T follicular helper cell (primary cell): ENCODE results near the gene TMEM132D.

Experiments
- DNase-seq: peaks from one replicate; pipeline ENCODE4 v3.0.0-alpha.2; 2020; ENCODE audit warnings: low read depth

TMEM132D gene

GRCh38 chr12:129534966-129535750 is 368.7 kb downstream of the TMEM132D start:
- no peak for DNase-seq

- DNase-seq: no peak
These were observed 370.9 kb downstream of the TMEM132D start for GRCh38 chr12:129532707-129533499.

GRCh38 chr12:129532082-129532481 is 371.7 kb downstream of the TMEM132D start:
- no peak for DNase-seq

DNA sequence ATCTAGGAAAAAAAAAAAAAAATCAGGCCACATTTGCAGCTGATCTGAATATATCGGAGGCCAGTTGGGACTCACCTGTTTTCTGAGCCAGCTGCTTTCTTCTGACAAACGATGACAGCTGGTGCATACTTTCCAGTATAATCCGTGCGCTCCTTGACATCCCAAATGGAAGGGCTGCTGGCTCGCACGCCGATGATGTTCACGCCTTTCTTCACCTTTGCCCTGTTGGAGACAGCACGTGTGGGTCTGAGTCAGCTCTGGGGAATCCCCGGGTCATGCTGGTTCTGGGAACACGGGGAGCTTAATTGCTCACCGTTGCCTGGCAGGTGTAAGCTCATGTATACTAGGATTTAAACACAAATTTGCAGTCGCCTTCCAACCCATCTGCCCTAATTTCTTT is 372.8 kb downstream of the TMEM132D start:
- no peak for DNase-seq

GRCh38 chr12:129530517-129530916 is 373.3 kb downstream of the TMEM132D start:
- no peak for DNase-seq

GRCh38 chr12:129527506-129527905 is 376.3 kb downstream of the TMEM132D start:
- DNase-seq: no peak

- no peak for DNase-seq
These were observed 380.2 kb downstream of the TMEM132D start for GRCh38 chr12:129523621-129524020.

GRCh38 chr12:129520739-129521138 is 383.1 kb downstream of the TMEM132D start:
- no peak for DNase-seq

- DNase-seq: no peak
These were observed 400.0 kb downstream of the TMEM132D start for GRCh38 chr12:129503802-129504201.

GRCh38 chr12:129496226-129496625 is 407.6 kb downstream of the TMEM132D start:
- no peak for DNase-seq

- DNase-seq: no peak
These were observed 409.1 kb downstream of the TMEM132D start for GRCh38 chr12:129494766-129495165.

- no peak for DNase-seq
These were observed 409.6 kb downstream of the TMEM132D start for GRCh38 chr12:129494260-129494659.

- DNase-seq: no peak
These were observed 414.6 kb downstream of the TMEM132D start for GRCh38 chr12:129489100-129489676.

- DNase-seq: no peak
These were observed 416.9 kb downstream of the TMEM132D start for GRCh38 chr12:129486931-129487330.

GRCh38 chr12:129483111-129483893 is 420.5 kb downstream of the TMEM132D start:
- DNase-seq: no peak

DNA sequence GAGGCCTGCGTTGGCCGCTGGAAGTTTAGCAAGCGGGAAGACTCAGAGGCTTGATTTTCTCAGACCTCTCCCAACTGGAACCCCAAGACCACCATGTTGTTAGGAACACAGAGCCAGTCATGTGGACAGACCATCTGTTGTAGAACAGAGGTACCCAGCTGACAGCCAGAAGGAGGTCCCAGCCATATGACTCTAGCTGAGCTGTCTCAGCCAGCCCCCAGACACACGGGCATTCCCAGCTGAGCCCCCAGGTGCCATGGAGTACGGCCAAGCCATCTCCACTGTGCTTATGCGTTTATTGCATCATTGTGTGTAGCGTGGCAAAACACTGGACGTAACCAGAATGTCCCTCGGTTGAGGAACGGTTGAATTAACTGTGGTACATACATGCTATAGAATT is 421.9 kb downstream of the TMEM132D start:
- no peak for DNase-seq

GRCh38 chr12:129470196-129470595 is 433.6 kb downstream of the TMEM132D start:
- no peak for DNase-seq

GRCh38 chr12:129467726-129468125 is 436.1 kb downstream of the TMEM132D start:
- no peak for DNase-seq

DNA sequence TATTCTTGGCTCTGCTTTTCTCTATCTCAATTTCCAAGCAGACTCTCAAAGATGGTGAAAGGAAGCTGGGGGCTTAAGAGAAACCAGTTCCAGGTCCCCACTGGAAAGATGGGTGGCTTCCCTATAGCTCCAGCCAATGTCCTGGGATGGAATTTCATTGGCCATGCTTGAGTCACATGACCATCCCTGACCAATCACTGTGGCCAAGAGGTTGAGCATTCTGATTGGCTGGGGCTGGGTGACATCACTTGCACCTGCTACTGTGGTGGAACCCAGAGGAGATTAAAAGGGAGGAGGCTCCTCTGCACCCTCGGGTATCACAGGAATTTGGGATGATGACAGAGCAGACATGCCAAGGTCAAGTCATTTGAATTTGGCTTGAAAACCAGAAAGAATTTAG is 436.5 kb downstream of the TMEM132D start:
- no peak for DNase-seq

DNA sequence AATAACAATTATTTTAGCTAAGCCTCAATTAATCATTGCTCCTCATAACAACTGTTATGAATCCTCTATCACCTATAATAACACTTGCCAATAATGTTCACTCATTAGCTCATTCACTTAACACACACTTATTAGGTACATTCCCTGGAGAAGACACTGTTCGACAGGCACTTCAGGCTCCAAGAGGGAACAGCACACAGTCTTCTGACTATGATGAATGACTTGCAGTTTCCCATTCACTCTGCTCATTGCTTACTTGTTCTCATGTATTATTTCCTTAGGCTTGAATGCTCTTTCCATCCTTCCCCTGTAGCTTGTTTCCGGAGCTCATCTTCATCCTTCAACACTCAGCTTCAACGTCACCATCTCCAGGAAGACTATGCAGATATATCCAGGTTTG is 437.3 kb downstream of the TMEM132D start:
- DNase-seq: no peak

GRCh38 chr12:129459886-129460285 is 443.9 kb downstream of the TMEM132D start:
- DNase-seq: no peak

DNA sequence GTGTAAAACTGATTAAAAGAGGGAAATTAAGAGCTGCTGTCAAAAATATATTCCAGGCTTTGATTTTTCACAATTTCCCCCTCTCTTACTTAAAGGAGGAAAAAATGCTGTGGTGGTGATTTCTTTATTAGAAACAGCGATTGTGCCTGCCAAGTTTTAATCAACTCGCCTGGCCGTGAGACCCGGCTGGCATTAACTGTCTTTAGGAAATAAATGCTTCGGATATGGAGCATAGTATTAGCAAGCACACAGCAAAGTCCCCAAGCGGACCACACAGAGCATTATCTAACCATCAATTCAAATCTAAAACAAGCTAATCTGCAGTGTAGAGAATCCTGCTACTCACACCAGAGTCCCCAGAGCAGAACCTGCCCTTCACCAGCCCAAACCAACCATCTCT is 457.1 kb downstream of the TMEM132D start:
- no peak for DNase-seq
